ENCODE data around the gene GPR142. TPM values are rescaled to one million over a fixed set of nuclear protein-coding genes. Genes with fewer than 3 reads are reported as not detected.

The GPR142 gene
- total RNA-seq, 1 experiment from 2014 or later = not detected

- no peak for ATAC-seq
- Mint-ChIP-seq H3K9me3 (no peaks in the 10 kb centered on the region), H3K4me1 (peaks cover 6% of the 10 kb centered on the region; the same call in 1 of the 2 replicates), H3K27me3 (ENCODE audit: low read depth) (peaks cover 3% of the 10 kb centered on the region; the same call in 1 of the 2 replicates), H3K27ac (no peak overlapping the region), H3K4me3 (no peak overlapping the region), H3K36me3 (no peaks in the 10 kb centered on the region)
- TF ChIP-seq ZBTB21 (CRISPR knock-in tag; IDR thresholded peaks at IDR 0.05; ENCODE audit: borderline replicate concordance) = no peak
- no peak for TF ChIP-seq CREM (CRISPR knock-in tag; IDR thresholded peaks at IDR 0.05)
- no peak for TF ChIP-seq ARID4B (CRISPR knock-in tag; IDR thresholded peaks at IDR 0.05; ENCODE audit: borderline replicate concordance)
- TF ChIP-seq SP1 (CRISPR knock-in tag; conservative IDR thresholded peaks at IDR 0.05) = no peak
- no peak for TF ChIP-seq NR1H2 (CRISPR knock-in tag; IDR thresholded peaks at IDR 0.05)
- TF ChIP-seq ZNF281 (CRISPR knock-in tag; IDR thresholded peaks at IDR 0.05) = no peak
- TF ChIP-seq MLX (CRISPR knock-in tag; IDR thresholded peaks at IDR 0.05) = no peak
- no peak for TF ChIP-seq NR2C2 (CRISPR knock-in tag; IDR thresholded peaks at IDR 0.05)
- TF ChIP-seq E2F1 (CRISPR knock-in tag; IDR thresholded peaks at IDR 0.05) = no peak
- TF ChIP-seq CREB1 (CRISPR knock-in tag; IDR thresholded peaks at IDR 0.05) = no peak
- no peak for TF ChIP-seq USF1 (CRISPR knock-in tag; IDR thresholded peaks at IDR 0.05)
- no peak for TF ChIP-seq MYBL2 (CRISPR knock-in tag; IDR thresholded peaks at IDR 0.05)
- no peak for TF ChIP-seq HMGXB4 (CRISPR knock-in tag; IDR thresholded peaks at IDR 0.05)
- no peak for TF ChIP-seq TEAD4 (CRISPR knock-in tag; IDR thresholded peaks at IDR 0.05)
- no peak for TF ChIP-seq ETV6 (CRISPR knock-in tag; IDR thresholded peaks at IDR 0.05)
- DNase-seq (ENCODE audit: low spot score) = no peak
- POLR2A ChIA-PET = no interaction called here
- CTCF ChIA-PET = interaction anchor here (1.0 to 1.1 kb wide), 3 partner anchors 8 to 42 kb away, joined by 3 read pairs; no protein-coding TSS in a partner anchor
Measured at GRCh38 chr17:74343526-74344284, 23.6 kb upstream of the GPR142 start.
